SW 1271 (cell line): ENCODE measurements around the gene MRRF.
"Not testable (repeated sequence)": the region's sequence is repeated elsewhere in the genome, so short reads cannot be mapped to it uniquely, and the experiment has no call there.

Source experiments
- DNase-seq, 2 experiments: peaks; one replicate each; lab custom pipeline; 2025; lab: John Stamatoyannopoulos, UW

The MRRF gene

GRCh38 chr9:122356627-122357026 is 91.9 kb downstream of the MRRF start:
- DNase-seq: no peak

- no peak for DNase-seq
Observed at GRCh38 chr9:122360891-122361290, 96.2 kb downstream of the MRRF start.

- not testable (repeated sequence) for DNase-seq
Observed at GRCh38 chr9:122363131-122363530, 98.4 kb downstream of the MRRF start.

GRCh38 chr9:122364117-122364782 is 99.6 kb downstream of the MRRF start:
- no peak for DNase-seq

- no peak for DNase-seq
Observed at GRCh38 chr9:122364783-122365150, 100.1 kb downstream of the MRRF start.

- DNase-seq: no peak
Observed at GRCh38 chr9:122366074-122366660, 101.5 kb downstream of the MRRF start.

GRCh38 chr9:122367065-122367464 is 102.4 kb downstream of the MRRF start:
- DNase-seq: no peak

GRCh38 chr9:122367774-122368460 is 103.2 kb downstream of the MRRF start:
- DNase-seq: no peak

- DNase-seq: no peak
Observed at GRCh38 chr9:122368642-122369041, 104.0 kb downstream of the MRRF start.

GRCh38 chr9:122370303-122370702 is 105.6 kb downstream of the MRRF start:
- no peak for DNase-seq

GRCh38 chr9:122370869-122371755 is 106.4 kb downstream of the MRRF start, which contains the start of gene PTGS1:
TSS of gene PTGS1 (plus strand) at chr9:122371024. CDS start at chr9:122371085, 61 bp downstream.
- DNase-seq: no peak

GRCh38 chr9:122371846-122372245 is 107.2 kb downstream of the MRRF start:
- no peak for DNase-seq

GRCh38 chr9:122372856-122373845 is 108.5 kb downstream of the MRRF start:
- no peak for DNase-seq

GRCh38 chr9:122374885-122375420 is 110.3 kb downstream of the MRRF start:
- no peak for DNase-seq

GRCh38 chr9:122376796-122377195 is 112.1 kb downstream of the MRRF start:
- DNase-seq: no peak

- no peak for DNase-seq
Observed at GRCh38 chr9:122377241-122378164, 112.8 kb downstream of the MRRF start.

- DNase-seq: no peak
Observed at GRCh38 chr9:122378236-122378635, 113.6 kb downstream of the MRRF start.

GRCh38 chr9:122379340-122379739 is 114.7 kb downstream of the MRRF start:
- DNase-seq: no peak

GRCh38 chr9:122380293-122380692 is 115.6 kb downstream of the MRRF start:
- DNase-seq: no peak
